ENCODE results near the gene PRKCB.

The PRKCB gene

DNA sequence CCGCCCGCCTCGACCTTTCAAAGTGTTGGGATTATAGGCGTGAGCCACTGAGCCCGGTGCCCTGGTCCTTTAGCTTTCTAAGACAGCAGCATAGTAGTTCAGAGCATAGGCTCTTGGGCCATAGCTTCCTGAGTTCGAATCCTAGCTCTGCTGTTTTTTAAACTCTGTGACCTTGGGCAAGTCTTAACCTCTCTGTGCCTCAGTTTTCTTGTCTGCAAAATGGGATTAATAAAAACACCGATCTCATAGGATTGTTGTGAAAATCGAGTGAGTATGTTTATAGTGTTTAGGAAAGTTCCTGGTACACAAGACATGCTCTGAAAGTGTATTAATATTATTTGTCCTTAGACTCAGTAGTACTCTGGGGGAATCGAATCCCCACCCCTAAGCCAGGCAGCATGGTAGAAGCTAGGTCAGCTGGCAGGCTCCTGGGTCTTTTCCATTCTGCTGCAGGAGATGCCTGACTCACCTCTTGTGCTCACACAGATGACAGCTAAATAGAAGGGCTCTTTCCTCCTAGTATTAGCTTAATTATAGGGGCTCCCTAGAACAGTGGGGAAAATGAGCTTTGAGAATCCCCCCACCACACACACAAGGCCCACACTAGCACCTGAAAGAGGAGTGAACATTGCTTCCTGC is 44.1 kb downstream of the PRKCB start:
- no peak overlapping the region for H3K4me3 ChIP-seq (IDR thresholded peaks at IDR 0.05; ENCODE audit: insufficient read depth, low read depth, low read length)
- no peaks in the 10 kb centered on the region for H3K36me3 ChIP-seq (ENCODE audit: insufficient read depth)
- H3K4me2 ChIP-seq, result no peak overlapping the region
- no peaks in the 10 kb centered on the region for H3K27me3 ChIP-seq (ENCODE audit: insufficient read depth, low read depth)
- no peaks in the 10 kb centered on the region for H3K79me2 ChIP-seq (ENCODE audit: insufficient read depth, low read depth)
- TF ChIP-seq, protein P1, sequence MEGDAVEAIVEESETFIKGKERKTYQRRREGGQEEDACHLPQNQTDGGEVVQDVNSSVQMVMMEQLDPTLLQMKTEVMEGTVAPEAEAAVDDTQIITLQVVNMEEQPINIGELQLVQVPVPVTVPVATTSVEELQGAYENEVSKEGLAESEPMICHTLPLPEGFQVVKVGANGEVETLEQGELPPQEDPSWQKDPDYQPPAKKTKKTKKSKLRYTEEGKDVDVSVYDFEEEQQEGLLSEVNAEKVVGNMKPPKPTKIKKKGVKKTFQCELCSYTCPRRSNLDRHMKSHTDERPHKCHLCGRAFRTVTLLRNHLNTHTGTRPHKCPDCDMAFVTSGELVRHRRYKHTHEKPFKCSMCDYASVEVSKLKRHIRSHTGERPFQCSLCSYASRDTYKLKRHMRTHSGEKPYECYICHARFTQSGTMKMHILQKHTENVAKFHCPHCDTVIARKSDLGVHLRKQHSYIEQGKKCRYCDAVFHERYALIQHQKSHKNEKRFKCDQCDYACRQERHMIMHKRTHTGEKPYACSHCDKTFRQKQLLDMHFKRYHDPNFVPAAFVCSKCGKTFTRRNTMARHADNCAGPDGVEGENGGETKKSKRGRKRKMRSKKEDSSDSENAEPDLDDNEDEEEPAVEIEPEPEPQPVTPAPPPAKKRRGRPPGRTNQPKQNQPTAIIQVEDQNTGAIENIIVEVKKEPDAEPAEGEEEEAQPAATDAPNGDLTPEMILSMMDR (conservative IDR thresholded peaks at IDR 0.05; ENCODE audit: low read depth, low read length), result no peak
- peaks cover 4% of the 10 kb centered on the region for H3K4me1 ChIP-seq (ENCODE audit: low read depth, poor library complexity, severe bottlenecking)
- H2AFZ ChIP-seq (ENCODE audit: low read depth), result no peak overlapping the region
- H4K20me1 ChIP-seq (ENCODE audit: insufficient read depth), result no peaks in the 10 kb centered on the region
- H3K9ac ChIP-seq, result no peak overlapping the region
- H3K27ac ChIP-seq, result no peak overlapping the region

DNA sequence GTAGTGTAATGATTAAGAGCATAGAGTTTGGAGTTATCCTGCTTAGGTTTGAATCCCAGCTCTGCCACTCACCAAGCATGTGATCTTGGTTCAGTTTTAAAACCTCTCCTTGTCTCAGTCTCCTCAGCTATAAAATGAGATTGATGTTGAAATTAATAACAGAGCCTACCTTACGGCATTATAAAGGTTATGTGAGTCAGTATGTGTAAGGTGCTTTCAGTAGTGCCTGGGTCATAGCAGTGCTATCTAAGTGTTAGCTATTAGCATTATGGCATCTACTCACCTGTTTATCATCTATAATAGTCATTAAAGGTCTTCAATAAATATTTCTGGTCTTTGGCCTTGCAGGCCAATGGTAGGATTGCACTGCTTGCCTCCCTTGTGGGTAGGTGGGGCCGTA is 53.4 kb downstream of the PRKCB start:
- Histone ChIP-seq H4K20me1 (ENCODE audit: insufficient read depth) (no peaks in the 10 kb centered on the region), H3K27me3 (ENCODE audit: insufficient read depth, low read depth) (no peaks in the 10 kb centered on the region), H3K79me2 (ENCODE audit: insufficient read depth, low read depth) (no peaks in the 10 kb centered on the region), H3K4me1 (ENCODE audit: low read depth, poor library complexity, severe bottlenecking) (no peaks in the 10 kb centered on the region), H3K27ac (no peak overlapping the region), H3K4me2 (no peak overlapping the region), H3K36me3 (ENCODE audit: insufficient read depth) (no peaks in the 10 kb centered on the region), H3K9ac (no peak overlapping the region), H3K4me3 (IDR thresholded peaks at IDR 0.05; ENCODE audit: insufficient read depth, low read depth, low read length) (no peak overlapping the region), H2AFZ (ENCODE audit: low read depth) (no peak overlapping the region)
- TF ChIP-seq, protein P1 (conservative IDR thresholded peaks at IDR 0.05; ENCODE audit: low read depth, low read length), result no peak

DNA sequence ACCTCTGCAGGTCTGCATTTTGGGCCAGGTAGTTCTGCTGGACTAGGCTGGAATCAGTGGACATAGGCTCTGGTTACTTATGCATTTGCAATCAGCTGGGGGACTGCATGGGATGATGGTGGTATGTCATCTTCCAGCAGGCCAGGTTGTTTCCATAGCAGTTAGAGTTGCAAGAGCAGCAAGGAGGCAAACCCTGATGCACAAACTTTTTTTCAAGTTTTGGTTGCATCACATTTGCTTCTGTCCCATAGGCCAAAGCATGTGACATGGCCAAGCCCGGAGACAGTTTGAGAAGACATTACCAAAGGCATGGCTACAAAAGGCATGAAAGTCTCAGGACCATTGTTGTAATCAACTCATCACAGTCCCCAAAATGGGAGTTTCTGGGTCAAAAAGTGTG is 58.2 kb downstream of the PRKCB start:
- Histone ChIP-seq H3K79me2 (ENCODE audit: insufficient read depth, low read depth) (no peaks in the 10 kb centered on the region), H4K20me1 (ENCODE audit: insufficient read depth) (no peaks in the 10 kb centered on the region), H3K27ac (no peak overlapping the region), H3K4me3 (IDR thresholded peaks at IDR 0.05; ENCODE audit: insufficient read depth, low read depth, low read length) (no peak overlapping the region), H2AFZ (ENCODE audit: low read depth) (no peak overlapping the region), H3K9ac (no peak overlapping the region), H3K27me3 (ENCODE audit: insufficient read depth, low read depth) (no peaks in the 10 kb centered on the region), H3K36me3 (ENCODE audit: insufficient read depth) (no peaks in the 10 kb centered on the region), H3K4me2 (no peak overlapping the region), H3K4me1 (ENCODE audit: low read depth, poor library complexity, severe bottlenecking) (no peaks in the 10 kb centered on the region)
- TF ChIP-seq, protein P1 (conservative IDR thresholded peaks at IDR 0.05; ENCODE audit: low read depth, low read length), result no peak

DNA sequence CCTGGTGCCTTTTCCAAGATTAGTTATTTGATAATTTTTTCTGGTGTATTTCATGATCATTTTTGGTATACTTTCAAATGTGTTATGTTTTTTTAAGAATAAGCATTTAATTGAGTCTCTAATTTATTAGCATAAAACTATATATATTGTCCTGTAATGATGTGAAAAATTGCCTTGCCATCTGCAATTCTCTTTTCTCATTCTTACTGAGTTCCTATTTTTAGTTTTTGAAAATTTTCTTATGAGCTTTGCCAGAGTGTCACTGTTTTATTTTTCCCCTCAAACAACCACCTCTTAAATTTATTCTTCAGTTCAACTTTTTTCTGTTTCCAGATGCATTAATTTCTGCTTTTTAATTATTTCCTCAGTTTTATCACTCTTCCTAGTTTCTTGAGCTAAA is 59.3 kb downstream of the PRKCB start:
- Histone ChIP-seq H3K9ac (no peak overlapping the region), H3K27ac (no peak overlapping the region)

More for the DNA sequence above, 59.3 kb downstream of the PRKCB start:
- Histone ChIP-seq H2AFZ (ENCODE audit: low read depth) (no peak overlapping the region), H3K4me1 (ENCODE audit: low read depth, poor library complexity, severe bottlenecking) (no peaks in the 10 kb centered on the region), H3K36me3 (ENCODE audit: insufficient read depth) (no peaks in the 10 kb centered on the region), H4K20me1 (ENCODE audit: insufficient read depth) (no peaks in the 10 kb centered on the region), H3K79me2 (ENCODE audit: insufficient read depth, low read depth) (no peaks in the 10 kb centered on the region), H3K27me3 (ENCODE audit: insufficient read depth, low read depth) (no peaks in the 10 kb centered on the region), H3K4me2 (no peak overlapping the region), H3K4me3 (IDR thresholded peaks at IDR 0.05; ENCODE audit: insufficient read depth, low read depth, low read length) (no peak overlapping the region)
- TF ChIP-seq, protein P1 (conservative IDR thresholded peaks at IDR 0.05; ENCODE audit: low read depth, low read length), result no peak
